ENCODE data around the gene FBXW5.

Gene FBXW5

DNA sequence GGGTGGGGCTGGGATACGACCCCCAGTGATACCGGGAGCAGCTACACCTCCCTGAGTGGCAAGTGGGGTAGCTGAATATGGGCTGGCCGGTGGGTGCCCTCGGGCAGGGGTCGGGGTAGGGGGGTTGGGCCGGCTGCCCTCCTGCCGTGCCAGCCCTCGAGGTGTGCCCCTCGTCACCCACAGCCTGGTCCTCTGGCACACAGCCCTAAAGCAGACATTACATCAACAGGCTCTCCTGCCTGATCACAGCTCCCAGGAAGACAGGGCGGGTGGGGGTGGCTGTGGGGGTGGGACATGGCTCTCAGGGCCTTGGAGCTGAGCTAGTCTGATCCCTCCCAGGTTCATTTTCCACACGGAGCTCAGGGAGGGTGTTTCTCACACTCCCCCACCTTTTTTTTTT, 23.2 kb downstream of the FBXW5 start:
- TF ChIP-seq, protein P1, sequence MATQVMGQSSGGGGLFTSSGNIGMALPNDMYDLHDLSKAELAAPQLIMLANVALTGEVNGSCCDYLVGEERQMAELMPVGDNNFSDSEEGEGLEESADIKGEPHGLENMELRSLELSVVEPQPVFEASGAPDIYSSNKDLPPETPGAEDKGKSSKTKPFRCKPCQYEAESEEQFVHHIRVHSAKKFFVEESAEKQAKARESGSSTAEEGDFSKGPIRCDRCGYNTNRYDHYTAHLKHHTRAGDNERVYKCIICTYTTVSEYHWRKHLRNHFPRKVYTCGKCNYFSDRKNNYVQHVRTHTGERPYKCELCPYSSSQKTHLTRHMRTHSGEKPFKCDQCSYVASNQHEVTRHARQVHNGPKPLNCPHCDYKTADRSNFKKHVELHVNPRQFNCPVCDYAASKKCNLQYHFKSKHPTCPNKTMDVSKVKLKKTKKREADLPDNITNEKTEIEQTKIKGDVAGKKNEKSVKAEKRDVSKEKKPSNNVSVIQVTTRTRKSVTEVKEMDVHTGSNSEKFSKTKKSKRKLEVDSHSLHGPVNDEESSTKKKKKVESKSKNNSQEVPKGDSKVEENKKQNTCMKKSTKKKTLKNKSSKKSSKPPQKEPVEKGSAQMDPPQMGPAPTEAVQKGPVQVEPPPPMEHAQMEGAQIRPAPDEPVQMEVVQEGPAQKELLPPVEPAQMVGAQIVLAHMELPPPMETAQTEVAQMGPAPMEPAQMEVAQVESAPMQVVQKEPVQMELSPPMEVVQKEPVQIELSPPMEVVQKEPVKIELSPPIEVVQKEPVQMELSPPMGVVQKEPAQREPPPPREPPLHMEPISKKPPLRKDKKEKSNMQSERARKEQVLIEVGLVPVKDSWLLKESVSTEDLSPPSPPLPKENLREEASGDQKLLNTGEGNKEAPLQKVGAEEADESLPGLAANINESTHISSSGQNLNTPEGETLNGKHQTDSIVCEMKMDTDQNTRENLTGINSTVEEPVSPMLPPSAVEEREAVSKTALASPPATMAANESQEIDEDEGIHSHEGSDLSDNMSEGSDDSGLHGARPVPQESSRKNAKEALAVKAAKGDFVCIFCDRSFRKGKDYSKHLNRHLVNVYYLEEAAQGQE (IDR thresholded peaks at IDR 0.05; ENCODE audit: insufficient read depth in 1 of 2, low read depth in 2 of 2, low read length in 2 of 2), result no peak
- TF ChIP-seq POLR2AphosphoS5 (IDR thresholded peaks at IDR 0.05; ENCODE audit: low read depth, low read length), result no peak
- no peak for TF ChIP-seq FOXP2 (optimal IDR thresholded peaks at IDR 0.05; ENCODE audit: borderline replicate concordance, extremely low read depth, extremely low read length, insufficient read depth)
- TF ChIP-seq SIN3A (IDR thresholded peaks at IDR 0.05; ENCODE audit: borderline replicate concordance, insufficient read depth, low read length), result no peak
- no peak for TF ChIP-seq TAF1 (IDR thresholded peaks at IDR 0.05; ENCODE audit: borderline replicate concordance, insufficient read depth, low read length)

GRCh38 chr9:136920734-136921231, 23.8 kb downstream of the FBXW5 start:
- no peak for TF ChIP-seq FOXP2 (optimal IDR thresholded peaks at IDR 0.05; ENCODE audit: borderline replicate concordance, extremely low read depth, extremely low read length, insufficient read depth)
- no peak for TF ChIP-seq TAF1 (IDR thresholded peaks at IDR 0.05; ENCODE audit: borderline replicate concordance, insufficient read depth, low read length)
- TF ChIP-seq SIN3A (IDR thresholded peaks at IDR 0.05; ENCODE audit: borderline replicate concordance, insufficient read depth, low read length), result no peak
- TF ChIP-seq, protein P1 (IDR thresholded peaks at IDR 0.05; ENCODE audit: insufficient read depth in 1 of 2, low read depth in 2 of 2, low read length in 2 of 2), result no peak
- no peak for TF ChIP-seq POLR2AphosphoS5 (IDR thresholded peaks at IDR 0.05; ENCODE audit: low read depth, low read length)

DNA sequence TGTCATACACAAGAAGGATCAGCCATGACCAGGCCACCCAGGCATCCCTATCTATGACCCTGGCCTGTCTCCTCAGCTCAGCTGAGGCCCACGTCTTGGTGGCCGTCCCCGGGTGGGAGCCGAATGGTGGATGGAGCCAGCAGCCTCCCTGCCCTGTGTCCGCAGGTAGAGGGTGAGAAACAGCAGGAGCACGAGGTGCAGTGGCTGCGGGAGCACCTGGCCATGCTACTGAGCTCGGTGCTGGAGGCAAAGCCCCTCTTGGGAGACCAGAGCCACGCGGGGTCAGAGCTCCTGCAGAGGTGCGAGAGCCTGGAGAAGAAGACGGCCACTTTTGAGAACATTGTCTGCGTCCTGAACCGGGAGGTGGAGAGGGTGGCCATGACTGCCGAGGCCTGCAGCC, 24.5 kb downstream of the FBXW5 start:
- TF ChIP-seq, protein P1 (IDR thresholded peaks at IDR 0.05; ENCODE audit: insufficient read depth in 1 of 2, low read depth in 2 of 2, low read length in 2 of 2), result no peak
- TF ChIP-seq TAF1 (IDR thresholded peaks at IDR 0.05; ENCODE audit: borderline replicate concordance, insufficient read depth, low read length), result no peak
- no peak for TF ChIP-seq POLR2AphosphoS5 (IDR thresholded peaks at IDR 0.05; ENCODE audit: low read depth, low read length)
- no peak for TF ChIP-seq SIN3A (IDR thresholded peaks at IDR 0.05; ENCODE audit: borderline replicate concordance, insufficient read depth, low read length)
- no peak for TF ChIP-seq FOXP2 (optimal IDR thresholded peaks at IDR 0.05; ENCODE audit: borderline replicate concordance, extremely low read depth, extremely low read length, insufficient read depth)

GRCh38 chr9:136917902-136918301, 26.6 kb downstream of the FBXW5 start:
- no peak for TF ChIP-seq SIN3A (IDR thresholded peaks at IDR 0.05; ENCODE audit: borderline replicate concordance, insufficient read depth, low read length)

DNA sequence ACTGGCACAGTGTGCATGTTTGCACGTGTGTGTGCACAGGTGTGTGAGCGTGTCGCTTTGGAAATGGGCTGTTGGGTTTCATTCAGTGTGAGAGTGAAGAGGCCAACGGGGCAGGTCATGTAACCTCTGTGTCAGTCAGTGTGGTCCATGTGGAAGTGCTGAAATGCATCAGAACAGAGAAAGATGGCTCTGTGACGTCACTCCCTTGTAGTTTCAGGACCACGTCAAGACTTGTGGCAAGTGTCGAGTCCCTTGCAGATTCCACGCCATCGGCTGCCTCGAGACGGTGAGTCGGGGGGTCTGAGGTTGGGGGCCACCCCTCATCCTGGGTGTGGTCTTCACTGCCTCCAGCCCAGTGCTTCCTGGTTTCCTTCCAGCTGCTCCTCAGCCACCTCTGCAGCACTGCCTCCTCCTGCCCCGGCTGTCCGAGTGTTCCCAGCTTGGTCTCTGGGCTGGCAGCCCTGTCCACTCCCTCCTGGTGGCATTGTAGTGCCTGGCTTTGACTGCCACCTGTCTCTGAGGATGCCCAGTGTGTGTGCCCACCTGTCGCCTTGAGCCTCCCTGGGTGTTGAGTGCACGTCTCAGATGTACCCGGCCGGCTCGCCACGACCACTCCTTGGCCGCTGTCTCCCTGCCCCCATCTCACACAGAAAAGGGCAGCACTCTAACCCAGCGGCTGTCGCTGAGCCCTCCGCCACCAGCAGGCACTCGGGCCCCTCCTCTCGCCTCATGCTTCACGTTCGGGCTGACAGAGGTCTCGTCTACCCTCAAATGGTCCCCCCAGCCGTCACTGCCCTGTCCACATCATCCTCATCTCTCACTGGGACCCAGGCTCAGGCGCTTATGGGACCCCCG, 28.0 kb downstream of the FBXW5 start:
- no peak for TF ChIP-seq SIN3A (IDR thresholded peaks at IDR 0.05; ENCODE audit: borderline replicate concordance, insufficient read depth, low read length)
- TF ChIP-seq, protein P1 (IDR thresholded peaks at IDR 0.05; ENCODE audit: insufficient read depth in 1 of 2, low read depth in 2 of 2, low read length in 2 of 2), result no peak
- TF ChIP-seq FOXP2 (optimal IDR thresholded peaks at IDR 0.05; ENCODE audit: borderline replicate concordance, extremely low read depth, extremely low read length, insufficient read depth), result no peak
- TF ChIP-seq TAF1 (IDR thresholded peaks at IDR 0.05; ENCODE audit: borderline replicate concordance, insufficient read depth, low read length), result no peak
- no peak for TF ChIP-seq POLR2AphosphoS5 (IDR thresholded peaks at IDR 0.05; ENCODE audit: low read depth, low read length)
